ENCODE measurements around the gene CTNNB1. TPM values are rescaled to one million over a fixed set of nuclear protein-coding genes. Genes with fewer than 3 reads are reported as not detected.

Gene CTNNB1
- total RNA-seq, 2 donors from 2014 or later = 317 to 595 TPM

GRCh38 chr3:41192885-41193284 lies 6.4 kb upstream of the CTNNB1 start:
- Histone ChIP-seq H3K36me3 (no peaks in the 10 kb centered on the region), H3K27ac (no peak overlapping the region), H3K4me3 (no peak overlapping the region), H3K4me1 (ENCODE audit: control insufficient read depth in 1 of 2, low read depth in 2 of 2) (no peaks in the 10 kb centered on the region), H3K27me3 (replicated peaks; ENCODE audit: insufficient read depth) (no peaks in the 10 kb centered on the region), H3K9me3 (no peaks in the 10 kb centered on the region)
- no peak for ATAC-seq (ENCODE audit: insufficient number of reproducible peaks, low FRiP score, low read depth)
- no peak for DNase-seq (ENCODE audit: low spot score)
- no peak for TF ChIP-seq CTCF (IDR thresholded peaks at IDR 0.05)

- Histone ChIP-seq H3K27me3 (replicated peaks; ENCODE audit: insufficient read depth) (no peaks in the 10 kb centered on the region), H3K9me3 (no peaks in the 10 kb centered on the region), H3K27ac (no peak overlapping the region), H3K4me1 (ENCODE audit: control insufficient read depth in 1 of 2, low read depth in 2 of 2) (no peaks in the 10 kb centered on the region), H3K4me3 (no peak overlapping the region), H3K36me3 (no peaks in the 10 kb centered on the region)
- DNase-seq (ENCODE audit: low spot score) = no peak
- no peak for TF ChIP-seq CTCF (IDR thresholded peaks at IDR 0.05)
- ATAC-seq (ENCODE audit: insufficient number of reproducible peaks, low FRiP score, low read depth) = no peak
Observed at GRCh38 chr3:41193794-41194539, 5.3 kb upstream of the CTNNB1 start.

GRCh38 chr3:41194701-41195100 lies 4.6 kb upstream of the CTNNB1 start:
- Histone ChIP-seq H3K4me3 (no peak overlapping the region), H3K36me3 (no peaks in the 10 kb centered on the region), H3K27me3 (replicated peaks; ENCODE audit: insufficient read depth) (no peaks in the 10 kb centered on the region), H3K27ac (no peak overlapping the region), H3K4me1 (ENCODE audit: control insufficient read depth in 1 of 2, low read depth in 2 of 2) (no peaks in the 10 kb centered on the region), H3K9me3 (no peaks in the 10 kb centered on the region)
- DNase-seq (ENCODE audit: low spot score) (no peak), ATAC-seq (ENCODE audit: insufficient number of reproducible peaks, low FRiP score, low read depth) (no peak)
- no peak for TF ChIP-seq CTCF (IDR thresholded peaks at IDR 0.05)

GRCh38 chr3:41195946-41196345 lies 3.4 kb upstream of the CTNNB1 start:
- Histone ChIP-seq H3K36me3 (no peaks in the 10 kb centered on the region), H3K4me3 (no peak overlapping the region), H3K27me3 (replicated peaks; ENCODE audit: insufficient read depth) (no peaks in the 10 kb centered on the region), H3K27ac (no peak overlapping the region), H3K4me1 (ENCODE audit: control insufficient read depth in 1 of 2, low read depth in 2 of 2) (no peaks in the 10 kb centered on the region), H3K9me3 (no peaks in the 10 kb centered on the region)
- no peak for TF ChIP-seq CTCF (IDR thresholded peaks at IDR 0.05)
- no peak for ATAC-seq (ENCODE audit: insufficient number of reproducible peaks, low FRiP score, low read depth)
- no peak for DNase-seq (ENCODE audit: low spot score)

GRCh38 chr3:41196499-41197410 lies 2.5 kb upstream of the CTNNB1 start:
- ATAC-seq (ENCODE audit: insufficient number of reproducible peaks, low FRiP score, low read depth) (no peak), DNase-seq (ENCODE audit: low spot score) (no peak)
- Histone ChIP-seq H3K4me1 (ENCODE audit: control insufficient read depth in 1 of 2, low read depth in 2 of 2) (peaks cover 6 to 7% of the 10 kb centered on the region in 2 donors), H3K4me3 (no peak overlapping the region), H3K9me3 (no peaks in the 10 kb centered on the region), H3K36me3 (no peaks in the 10 kb centered on the region), H3K27ac (no peak overlapping the region), H3K27me3 (replicated peaks; ENCODE audit: insufficient read depth) (no peaks in the 10 kb centered on the region)
- TF ChIP-seq CTCF (IDR thresholded peaks at IDR 0.05) = no peak

Data from thoracic aorta (tissue), 2 donors.